NCI-H1417 treated with DMSO at 0.1 percent for 48 hours (cell line): ENCODE data around the gene PGBD5.

Experiments
- DNase-seq: peaks from one replicate; lab custom pipeline; 2025; lab: John Stamatoyannopoulos, UW

The PGBD5 gene

DNA sequence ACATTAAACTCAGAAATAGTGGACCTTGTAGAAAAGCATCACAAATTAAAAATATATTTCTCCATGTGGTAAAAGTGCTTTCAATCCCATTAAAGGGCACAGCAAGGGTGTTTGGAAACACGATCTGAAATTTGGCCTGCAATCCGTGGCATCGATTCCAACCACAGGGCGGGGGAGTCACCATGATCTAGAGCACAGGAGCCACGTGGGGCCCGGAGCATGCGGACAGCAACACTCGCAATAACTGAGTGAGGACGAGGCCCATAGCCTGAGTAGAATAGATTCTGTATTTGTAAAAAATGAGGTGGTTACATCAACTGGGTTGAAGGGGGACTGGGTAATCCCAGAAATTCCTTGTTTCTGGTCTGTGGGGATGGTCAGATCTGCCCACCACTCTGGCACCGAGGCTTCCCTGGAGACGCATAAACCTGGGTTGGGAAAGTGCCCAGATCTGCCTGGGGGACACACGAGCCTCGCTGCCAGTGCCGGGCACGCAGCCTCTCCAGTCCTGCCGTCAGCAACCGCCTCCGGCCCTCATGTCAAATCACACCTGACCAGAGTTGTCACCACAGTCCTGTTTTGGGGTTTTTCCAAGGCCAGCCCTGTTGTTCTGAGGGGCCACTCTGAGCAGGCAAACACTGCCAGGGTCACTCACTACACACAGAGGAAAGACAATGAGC is 104.3 kb downstream of the PGBD5 start:
- DNase-seq, result no peak

DNA sequence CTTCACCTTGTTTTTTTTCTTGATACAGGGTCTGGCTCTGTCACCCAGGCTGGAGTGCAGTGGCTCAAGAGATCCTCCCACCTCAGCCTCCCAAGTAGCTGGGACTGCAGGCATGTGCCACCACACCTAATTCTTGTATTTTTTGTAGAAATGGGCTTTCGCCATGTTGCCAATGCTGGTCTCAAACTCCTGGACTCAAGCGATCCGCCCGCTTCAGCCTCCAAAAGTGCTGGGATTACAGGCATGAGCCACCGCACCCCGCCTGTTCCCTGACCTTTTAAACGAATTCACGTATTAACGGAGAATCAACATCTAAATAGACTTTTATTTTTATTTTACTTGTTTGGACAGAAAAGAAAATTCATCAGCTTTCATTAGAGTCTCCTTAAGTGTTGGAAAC is 104.8 kb downstream of the PGBD5 start:
- no peak for DNase-seq

DNA sequence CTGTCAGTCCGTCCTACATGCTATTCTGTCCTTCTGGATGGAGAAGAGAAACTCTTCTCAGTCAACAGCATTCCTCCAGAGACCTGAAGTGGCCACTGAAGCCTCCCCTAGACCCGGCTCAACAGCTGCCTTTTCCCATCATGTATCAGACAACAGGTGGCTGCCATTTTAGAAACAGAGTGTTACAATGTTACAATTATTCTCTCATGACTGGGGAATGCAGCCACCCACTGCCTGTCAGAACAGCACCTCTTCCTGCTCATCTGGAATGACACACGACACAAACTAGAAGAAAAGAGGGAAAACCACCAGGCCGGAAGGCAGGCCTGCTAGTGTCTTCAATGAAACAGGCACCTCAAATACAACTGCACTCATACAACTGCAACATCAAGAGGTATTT is 105.3 kb downstream of the PGBD5 start:
- DNase-seq, result no peak

DNA sequence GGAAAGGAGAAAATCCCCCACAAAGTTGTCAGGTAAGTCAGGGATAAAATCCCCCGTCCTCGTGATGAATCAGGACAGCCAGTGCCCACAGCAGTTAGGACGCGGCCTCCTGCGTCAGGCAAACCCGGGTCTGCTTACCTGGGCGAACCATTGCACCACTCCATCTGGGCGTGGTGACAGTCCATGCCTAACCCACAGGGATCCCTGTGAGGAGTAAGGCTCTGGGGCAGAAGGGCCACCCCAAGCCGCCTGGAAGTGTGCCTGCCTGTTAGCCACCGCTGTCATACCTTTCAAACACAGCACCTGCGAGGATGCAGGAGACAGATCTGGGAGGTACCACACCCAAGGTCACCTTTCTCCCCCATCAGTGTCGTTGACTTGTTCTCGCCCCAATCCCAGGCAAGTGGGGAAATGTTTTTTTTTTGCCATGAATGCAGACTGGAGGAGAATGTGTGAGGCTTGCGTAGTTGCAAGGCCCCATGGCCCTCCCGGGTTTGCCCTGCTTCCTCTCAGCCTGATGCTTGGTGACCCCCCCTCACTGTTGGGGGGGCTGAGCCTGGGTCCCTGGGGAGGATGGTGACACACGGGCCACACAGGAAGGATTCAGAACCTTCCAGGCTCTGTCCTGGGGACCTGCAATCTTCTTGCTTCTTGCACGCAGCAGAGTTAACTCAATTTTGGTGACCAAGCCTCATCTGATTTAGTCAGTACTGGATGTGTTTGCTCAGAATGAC is 107.0 kb downstream of the PGBD5 start:
- no peak for DNase-seq

DNA sequence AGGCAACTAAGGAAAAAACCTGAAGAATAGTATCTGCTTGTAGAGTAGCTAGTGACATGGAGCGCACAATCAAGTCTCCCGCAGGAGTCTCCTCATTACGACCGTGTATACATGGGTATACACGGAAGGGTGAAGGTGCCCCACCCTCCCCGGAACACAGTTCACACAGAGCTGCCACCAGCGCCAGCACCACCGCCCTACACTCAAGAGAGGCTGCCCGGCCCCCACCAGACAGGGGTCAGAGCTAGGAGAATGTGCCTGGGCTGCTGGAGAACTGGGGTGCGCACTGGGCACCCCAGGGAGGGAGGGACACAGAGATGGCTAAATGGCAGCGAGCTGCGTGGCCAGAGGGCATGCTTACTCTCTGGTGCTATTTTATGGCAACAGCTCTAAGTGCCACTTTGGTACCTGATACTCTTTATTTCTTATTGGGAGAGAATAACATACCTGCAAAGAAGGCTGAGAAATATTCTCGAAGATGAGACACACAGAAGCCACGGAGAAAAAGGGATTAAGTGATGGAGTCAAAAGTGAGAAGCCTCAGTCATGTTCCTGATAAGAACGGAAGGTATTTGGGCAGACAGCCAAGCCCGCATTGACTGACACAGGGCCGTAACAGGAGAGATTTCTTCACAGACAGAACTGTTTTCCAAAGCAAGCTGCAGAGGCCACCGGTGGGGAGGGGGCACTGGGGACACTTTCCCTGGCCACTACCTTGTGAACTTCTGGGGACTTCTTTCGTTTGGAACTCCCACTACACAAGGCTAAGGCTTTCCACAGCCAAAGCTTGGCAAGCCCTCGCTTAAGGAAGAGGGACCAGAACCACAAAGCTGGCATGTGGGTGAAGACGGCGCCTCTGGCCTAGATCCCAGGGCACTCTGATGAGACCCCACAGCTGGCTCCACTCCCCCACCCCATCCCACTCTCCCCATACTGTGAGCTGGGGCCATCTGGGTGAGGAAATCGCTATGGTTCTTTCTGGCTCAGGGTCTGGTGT is 108.0 kb downstream of the PGBD5 start:
- no peak for DNase-seq

DNA sequence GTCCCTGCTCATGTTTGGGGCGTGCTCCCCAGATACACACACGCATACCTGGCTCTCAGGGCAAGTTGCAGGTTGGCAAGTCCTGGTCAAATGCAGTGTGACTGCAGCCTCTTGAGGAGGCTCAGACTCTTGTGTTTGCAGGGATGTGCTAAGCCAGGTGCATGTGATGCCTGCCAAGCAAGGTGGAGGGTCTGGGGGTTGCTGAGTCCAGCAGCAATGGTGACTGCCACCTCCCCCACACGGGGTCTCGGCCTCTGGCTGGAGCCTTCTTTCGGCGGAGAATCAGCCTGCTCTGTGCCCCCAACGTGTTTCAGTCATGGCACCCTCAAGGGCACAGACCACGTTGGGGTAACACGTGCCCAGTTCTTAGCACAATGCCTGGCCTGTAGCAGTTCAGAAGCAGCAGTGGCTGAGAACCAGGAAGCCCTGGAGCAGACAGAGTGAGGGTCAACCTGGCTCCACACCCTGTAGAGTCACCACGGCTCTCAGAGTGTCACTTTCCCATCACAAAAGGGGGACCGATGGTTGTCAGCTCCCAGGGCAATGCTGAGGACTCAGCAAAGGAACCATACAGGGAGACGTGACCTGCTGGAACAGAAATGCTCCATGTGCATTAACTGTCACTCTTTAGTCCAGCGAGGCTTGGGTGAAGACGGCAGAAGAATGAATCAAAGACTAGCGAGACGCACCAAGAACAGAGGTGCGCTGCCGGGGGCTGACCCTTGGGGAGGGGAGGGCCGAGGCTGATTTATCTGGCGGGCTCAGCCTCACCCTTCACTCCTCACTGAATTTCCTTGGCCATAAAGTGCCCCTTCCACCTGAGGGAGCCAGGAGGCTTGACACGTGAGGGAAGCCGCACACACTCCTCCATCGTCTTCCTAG is 109.0 kb downstream of the PGBD5 start:
- no peak for DNase-seq

DNA sequence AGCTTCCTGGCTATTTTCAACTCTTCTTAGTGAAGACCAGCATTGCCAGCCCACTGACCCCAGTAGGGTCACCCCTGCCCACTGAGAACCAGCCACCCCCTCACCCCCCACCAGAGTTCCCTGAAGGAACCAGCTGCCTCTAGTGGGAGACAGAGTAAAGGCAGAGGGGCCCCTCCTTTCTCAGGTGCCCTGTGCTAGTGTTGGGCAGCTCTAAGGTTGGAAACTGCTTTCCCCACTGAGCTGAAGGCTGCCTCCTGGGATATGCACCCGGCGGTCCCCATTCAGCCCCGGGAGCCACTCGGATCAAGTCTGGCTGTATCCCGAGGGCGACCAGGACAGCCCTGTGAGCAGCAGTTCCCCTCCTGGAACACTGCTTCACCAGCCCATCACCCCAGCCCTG is 111.0 kb downstream of the PGBD5 start:
- no peak for DNase-seq

DNA sequence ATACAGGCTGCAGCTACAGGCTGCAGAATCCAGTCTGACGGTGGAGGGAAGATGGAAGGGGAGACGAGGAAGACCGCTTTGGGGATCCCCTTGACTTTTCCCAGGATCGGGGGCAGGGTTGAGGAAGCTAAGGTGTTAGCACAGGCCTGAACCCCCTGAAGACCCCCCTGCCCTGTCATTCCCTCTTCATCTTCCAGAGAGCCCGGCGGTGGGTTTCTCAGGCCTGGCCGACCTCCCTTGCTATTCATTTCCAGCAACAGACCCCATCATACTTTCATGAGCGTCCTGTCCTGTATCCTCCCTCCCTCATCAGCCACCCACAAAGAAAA is 112.0 kb downstream of the PGBD5 start:
- no peak for DNase-seq

DNA sequence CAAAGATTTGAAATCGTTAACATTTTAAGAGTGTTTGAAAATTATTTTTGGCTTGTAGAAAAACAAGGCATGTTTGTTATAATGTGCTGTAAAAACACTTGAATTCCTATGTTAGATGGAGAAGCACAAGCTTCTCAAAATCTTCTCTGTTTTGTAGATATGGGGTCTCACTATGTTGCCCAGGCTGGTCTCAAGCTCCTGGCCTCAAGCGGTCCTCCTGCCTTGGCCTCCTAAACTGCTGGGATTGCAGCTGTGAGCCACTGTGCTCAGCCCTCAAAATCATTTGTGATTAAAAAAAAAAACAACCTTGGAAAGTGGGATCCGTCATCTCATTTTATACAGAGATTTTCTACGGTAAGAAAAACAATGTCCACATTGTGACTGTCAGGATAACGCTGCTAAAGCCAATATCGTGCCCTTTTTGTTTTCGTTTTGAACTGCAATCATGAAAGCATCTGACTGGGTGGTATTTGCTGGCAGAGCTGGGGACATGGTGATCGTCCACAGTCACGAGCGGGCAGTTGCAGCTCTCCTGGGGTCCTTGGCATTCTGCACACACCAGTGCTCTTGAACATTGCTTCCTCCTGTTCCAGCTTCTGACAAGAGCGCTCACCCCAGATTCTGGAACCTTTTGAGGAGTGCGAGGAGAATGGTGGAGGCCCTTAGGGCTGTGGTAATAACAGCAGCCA is 112.5 kb downstream of the PGBD5 start:
- no peak for DNase-seq

DNA sequence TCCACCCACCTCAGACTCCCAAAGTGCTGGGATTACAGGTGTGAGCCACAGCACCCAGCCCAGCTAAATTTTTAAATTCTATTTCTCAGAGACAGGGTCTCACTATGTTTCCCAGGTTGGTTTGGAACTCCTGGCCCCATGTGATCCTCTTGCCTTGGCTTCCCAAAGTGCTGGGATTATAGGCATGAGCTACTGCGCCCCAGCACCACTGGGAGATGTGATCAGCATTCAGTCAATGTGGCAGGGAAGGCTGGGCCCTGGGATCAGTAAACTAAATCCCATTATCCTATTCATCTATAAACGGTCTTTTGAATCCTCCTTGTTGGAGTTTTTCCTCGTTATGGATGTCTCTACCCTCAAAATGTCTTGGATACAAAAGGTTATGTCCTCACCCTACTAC is 113.5 kb downstream of the PGBD5 start:
- DNase-seq, result no peak

DNA sequence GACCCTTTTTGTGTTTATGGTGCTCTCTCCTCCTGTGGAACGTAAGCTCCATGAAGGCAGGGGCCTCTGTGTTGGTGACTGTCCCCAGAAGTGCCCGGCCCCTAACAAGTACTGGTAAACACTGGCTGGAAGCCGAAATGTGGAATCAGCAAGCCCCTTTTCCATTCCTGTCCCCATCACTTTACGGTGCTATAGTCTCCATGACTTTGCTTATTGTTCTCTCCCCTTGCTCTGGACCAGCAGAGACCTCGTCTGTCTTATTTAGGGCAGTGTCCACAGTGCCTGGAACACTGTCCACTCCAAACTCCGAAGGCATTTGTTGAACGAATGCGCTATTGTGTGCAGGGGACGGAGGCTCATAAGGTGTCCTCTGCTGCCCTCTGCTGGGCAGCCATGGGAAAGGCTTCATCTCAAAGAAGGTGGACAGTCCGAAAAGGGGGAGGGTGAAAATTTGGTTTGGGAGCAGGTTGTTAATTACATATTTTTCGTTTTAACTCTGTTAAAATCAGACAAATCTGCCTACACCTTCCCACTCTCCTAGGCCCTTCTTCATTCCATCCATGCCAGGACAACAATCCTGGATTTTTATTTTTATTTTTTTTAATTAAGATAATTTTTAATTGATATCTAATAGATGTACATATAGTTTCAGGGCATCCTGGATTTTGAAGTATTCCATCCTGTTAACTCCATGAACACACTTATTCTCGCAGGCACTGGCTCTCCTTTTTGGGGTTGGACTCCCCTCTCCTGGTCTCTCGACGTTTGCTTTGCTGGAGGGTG is 115.6 kb downstream of the PGBD5 start:
- no peak for DNase-seq

DNA sequence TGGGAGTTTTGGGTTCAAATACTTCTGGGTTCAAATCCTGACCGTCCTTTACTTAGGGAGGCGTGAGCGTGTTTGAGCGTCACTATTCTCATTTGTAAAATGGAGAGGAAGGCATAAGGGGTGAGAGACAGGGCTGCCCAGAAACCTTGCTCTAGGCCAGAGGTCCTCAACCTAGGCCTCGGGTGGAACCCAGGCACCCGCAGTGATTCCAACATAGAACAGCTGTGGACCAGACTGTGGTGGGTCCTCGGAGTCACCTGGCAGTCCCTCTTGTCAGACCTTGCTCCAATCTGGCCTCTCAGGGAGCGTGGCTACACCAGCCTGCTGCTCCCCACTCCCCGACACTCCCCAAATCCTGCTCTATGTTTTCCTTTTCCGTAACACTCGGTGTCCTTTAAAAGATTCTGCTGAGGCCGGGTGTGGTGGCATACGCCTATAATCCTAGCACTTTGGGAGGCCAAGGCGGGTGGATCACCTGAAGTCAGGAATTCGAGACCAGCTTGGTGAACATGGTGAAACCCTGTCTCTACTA is 116.4 kb downstream of the PGBD5 start:
- no peak for DNase-seq

DNA sequence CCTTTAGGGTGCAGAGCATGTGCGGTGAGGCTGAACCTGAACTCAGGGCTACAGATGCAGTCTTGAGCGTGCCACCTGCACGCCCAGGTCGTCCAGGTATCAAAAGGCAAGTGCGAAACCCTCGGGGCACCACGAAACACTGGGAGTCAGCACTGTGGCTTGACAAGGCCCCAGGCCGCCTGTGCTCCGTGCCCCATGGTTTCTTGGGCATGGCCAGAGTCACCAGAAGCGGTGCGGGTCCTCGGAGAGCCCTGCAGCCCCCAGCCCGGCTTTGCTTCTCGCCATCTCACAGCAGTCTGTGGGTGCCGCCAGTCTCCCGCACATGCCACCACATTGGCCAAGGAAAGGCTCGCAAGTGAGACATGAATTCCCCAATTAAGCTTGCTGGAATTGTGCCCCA is 117.3 kb downstream of the PGBD5 start:
- no peak for DNase-seq

DNA sequence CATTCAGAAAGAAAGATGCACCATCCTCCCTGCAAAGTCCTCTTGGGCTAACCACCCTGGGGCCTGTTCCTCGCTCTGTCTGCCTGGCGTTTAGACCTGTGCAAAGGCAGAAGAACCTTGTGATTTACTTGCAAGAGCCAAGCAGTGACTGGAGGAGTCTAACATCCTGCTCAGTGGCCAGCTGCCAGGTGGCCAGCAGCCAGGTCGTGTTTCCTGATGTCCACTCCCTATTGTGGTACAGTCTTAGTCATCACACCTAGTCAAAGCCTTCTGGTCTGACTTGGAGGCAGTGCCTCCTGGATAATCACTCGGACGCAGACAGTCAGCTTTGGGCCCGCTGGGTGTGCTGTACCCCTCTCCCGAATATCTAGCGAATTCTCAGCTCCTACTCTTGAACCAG is 118.1 kb downstream of the PGBD5 start:
- DNase-seq, result no peak

DNA sequence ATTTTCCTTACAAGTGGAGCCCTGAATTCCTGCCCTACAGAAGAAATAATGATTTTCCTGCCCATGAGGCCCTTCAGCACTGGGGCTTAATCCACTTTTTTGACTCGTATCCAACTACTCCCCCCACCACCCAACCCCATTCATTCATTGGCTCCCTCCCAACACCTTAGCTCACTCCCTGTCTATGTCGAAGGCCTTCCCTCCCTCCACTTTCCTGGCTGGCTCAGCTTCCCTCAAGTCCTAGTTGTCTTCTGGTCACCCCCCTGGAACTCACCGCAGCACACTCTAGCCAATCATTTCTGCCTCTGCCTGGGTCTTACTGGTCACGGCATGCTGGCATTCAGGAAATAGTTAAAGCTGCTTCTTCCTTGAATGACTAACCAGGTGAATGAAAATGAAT is 118.9 kb downstream of the PGBD5 start:
- no peak for DNase-seq

DNA sequence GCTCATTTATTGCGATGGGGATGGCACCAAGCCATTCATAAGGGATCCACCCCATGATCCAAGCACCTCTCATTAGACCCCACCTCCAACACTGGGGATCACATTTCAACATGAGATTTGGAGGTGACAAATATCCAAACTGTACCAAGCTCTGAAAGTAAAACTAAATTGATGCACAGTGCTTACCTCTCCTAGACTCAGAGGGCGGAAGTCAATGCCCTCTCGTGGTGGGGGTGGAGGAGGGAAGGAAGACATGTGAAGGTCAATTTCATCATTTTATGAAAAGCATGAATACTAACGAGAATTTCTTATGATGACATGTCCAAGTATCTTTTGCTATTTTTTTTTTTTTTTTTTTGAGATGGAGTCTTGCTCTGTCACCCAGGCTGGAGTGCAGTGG is 120.0 kb downstream of the PGBD5 start:
- DNase-seq, result no peak

DNA sequence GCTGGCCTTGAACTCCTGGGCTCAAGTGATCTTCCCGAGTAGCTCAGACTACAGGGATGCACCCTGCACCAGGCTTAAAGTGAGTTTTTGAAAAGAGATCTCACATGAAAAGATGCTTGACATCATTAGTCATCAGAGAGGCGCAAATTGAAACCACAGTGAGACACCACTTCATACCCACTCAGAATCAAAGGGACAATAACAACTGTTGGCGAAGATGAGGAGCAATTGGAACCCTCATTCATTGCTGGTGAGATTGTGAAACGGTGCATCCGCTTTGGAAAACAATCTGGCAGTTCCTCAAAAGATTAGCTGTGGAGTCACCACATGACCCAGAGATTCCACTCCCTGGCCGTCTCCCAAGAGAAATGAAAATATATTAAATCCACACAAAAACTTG is 122.3 kb downstream of the PGBD5 start:
- no peak for DNase-seq

DNA sequence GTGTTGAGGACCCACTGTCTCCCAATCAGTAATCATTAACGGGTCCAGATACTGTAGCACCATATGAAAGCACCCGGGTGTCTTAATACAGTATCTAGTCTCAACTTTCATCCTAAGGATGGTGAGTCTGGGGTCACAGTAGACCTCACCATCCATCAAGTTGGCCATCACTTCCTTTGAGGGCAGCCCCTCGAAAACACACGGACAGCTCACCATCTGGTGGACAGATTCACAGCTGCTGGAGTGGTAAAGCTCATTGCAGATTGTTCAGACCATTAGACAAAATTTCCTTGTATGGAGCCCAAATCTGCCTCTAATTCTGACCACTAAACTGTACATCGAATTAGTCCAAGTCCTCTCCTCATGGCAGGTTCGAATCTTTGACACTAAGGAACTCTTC is 123.1 kb downstream of the PGBD5 start:
- DNase-seq, result no peak

DNA sequence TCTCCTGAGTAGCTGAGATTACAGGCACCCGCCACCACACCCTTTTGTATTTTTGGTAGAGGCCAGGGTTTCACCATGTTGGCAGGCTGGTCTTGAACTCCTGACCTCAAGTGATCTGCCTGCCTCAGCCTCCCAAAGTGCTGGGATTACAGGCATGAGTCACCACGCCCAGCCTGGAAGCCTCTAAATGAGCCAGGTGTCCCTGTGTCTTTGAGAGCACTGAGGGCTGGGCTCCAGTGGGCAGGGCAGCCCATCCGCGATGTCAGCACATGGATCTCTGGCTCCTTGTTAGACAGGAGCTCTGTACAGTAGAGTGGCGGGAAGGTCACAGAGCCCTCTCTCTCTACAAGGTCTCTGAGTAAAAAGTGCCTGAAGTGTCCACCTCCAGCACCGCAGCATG is 124.3 kb downstream of the PGBD5 start:
- DNase-seq, result no peak

DNA sequence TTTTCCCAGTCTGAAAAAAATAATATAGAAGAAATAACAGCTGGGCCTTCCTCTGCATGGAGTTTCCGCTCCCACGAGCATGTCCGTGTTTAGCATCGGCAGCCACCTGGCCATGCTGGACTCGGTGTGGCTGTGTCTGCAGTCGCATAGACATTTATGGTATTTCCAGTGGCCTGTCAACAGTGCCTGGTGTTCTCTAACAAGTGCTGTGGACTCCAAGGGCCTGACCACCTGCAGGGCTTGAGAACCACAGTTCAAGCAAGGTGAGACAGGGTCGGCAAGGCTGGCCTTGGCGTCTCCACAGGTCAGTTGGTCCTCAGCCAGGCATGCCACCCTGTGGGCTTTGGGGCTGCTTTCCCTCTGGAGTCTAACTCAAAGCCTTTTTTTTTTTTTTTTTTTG is 124.8 kb downstream of the PGBD5 start:
- DNase-seq, result no peak
